ENCODE results near the gene C6orf132.

- TF ChIP-seq CTCF (IDR thresholded peaks at IDR 0.05; ENCODE audit: low read length): no peak
- no peak for TF ChIP-seq EZH2 (IDR thresholded peaks at IDR 0.05; ENCODE audit: borderline replicate concordance, low read length)
Measured at GRCh38 chr6:42138630-42139619, 3.5 kb downstream of the C6orf132 start.

Measured in OCI-LY1 (cell line).